HG03442 (cell line): Measurements from ENCODE around the gene ASCC1.

ENCODE experiments used
- ATAC-seq: cut with Tn5 transposase; IDR thresholded peaks from one replicate; pipeline ENCODE4 v1.9.1; 2021; ENCODE audit warnings: mild to moderate bottlenecking, moderate library complexity; ENCODE audit not compliant: unreplicated experiment

The ASCC1 gene

GRCh38 chr10:72086466-72087391 is 129.3 kb downstream of the ASCC1 start:
- no peak for ATAC-seq

GRCh38 chr10:72085864-72086465 is 130.1 kb downstream of the ASCC1 start:
- no peak for ATAC-seq

GRCh38 chr10:72085166-72085565 is 130.9 kb downstream of the ASCC1 start:
- ATAC-seq, result no peak

- ATAC-seq, result no peak
These were observed 132.2 kb downstream of the ASCC1 start for GRCh38 chr10:72083790-72084459.

GRCh38 chr10:72082856-72083789 is 133.0 kb downstream of the ASCC1 start:
- ATAC-seq, result no peak

GRCh38 chr10:72081772-72082590 is 134.1 kb downstream of the ASCC1 start:
- no peak for ATAC-seq

GRCh38 chr10:72081210-72081609 is 134.9 kb downstream of the ASCC1 start:
- no peak for ATAC-seq

GRCh38 chr10:72080042-72080975 is 135.8 kb downstream of the ASCC1 start:
- ATAC-seq, result no peak

GRCh38 chr10:72079356-72079755 is 136.7 kb downstream of the ASCC1 start:
- no peak for ATAC-seq

- ATAC-seq, result no peak
These were observed 138.6 kb downstream of the ASCC1 start for GRCh38 chr10:72077275-72077990.

GRCh38 chr10:72076756-72077155 is 139.3 kb downstream of the ASCC1 start:
- no peak for ATAC-seq

GRCh38 chr10:72075376-72076115 is 140.5 kb downstream of the ASCC1 start:
- ATAC-seq, result no peak

GRCh38 chr10:72074574-72075375 is 141.3 kb downstream of the ASCC1 start:
- no peak for ATAC-seq

GRCh38 chr10:72073708-72074573 is 142.1 kb downstream of the ASCC1 start:
- ATAC-seq, result no peak

- ATAC-seq, result no peak
These were observed 143.4 kb downstream of the ASCC1 start for GRCh38 chr10:72072639-72073038.

- no peak for ATAC-seq
These were observed 144.0 kb downstream of the ASCC1 start for GRCh38 chr10:72072046-72072445.
